NCI-H1105 (cell line): ENCODE measurements around the gene EML6.

Experiments
- DNase-seq: peaks from one replicate; lab custom pipeline; 2025; lab: John Stamatoyannopoulos, UW

EML6 gene

GRCh38 chr2:55000341-55000740 lies 276.9 kb downstream of the EML6 start:
- no peak for DNase-seq

- no peak for DNase-seq
Observed at GRCh38 chr2:55001716-55002115, 278.3 kb downstream of the EML6 start.

GRCh38 chr2:55003706-55004639 lies 280.5 kb downstream of the EML6 start:
- no peak for DNase-seq

- DNase-seq, result no peak
Observed at GRCh38 chr2:55006306-55006705, 282.8 kb downstream of the EML6 start.

GRCh38 chr2:55009277-55010060 lies 286.0 kb downstream of the EML6 start:
- DNase-seq, result no peak

- DNase-seq, result no peak
Observed at GRCh38 chr2:55010149-55010591, 286.7 kb downstream of the EML6 start.

- no peak for DNase-seq
Observed at GRCh38 chr2:55010915-55011314, 287.5 kb downstream of the EML6 start.

- no peak for DNase-seq
Observed at GRCh38 chr2:55011831-55012671, 288.6 kb downstream of the EML6 start.

- no peak for DNase-seq
Observed at GRCh38 chr2:55012672-55013484, 289.4 kb downstream of the EML6 start.

GRCh38 chr2:55013936-55014335 lies 290.5 kb downstream of the EML6 start:
- DNase-seq, result no peak

GRCh38 chr2:55014962-55015939 lies 291.8 kb downstream of the EML6 start:
- peak; percentile 12 for DNase-seq

GRCh38 chr2:55017428-55017827 lies 294.0 kb downstream of the EML6 start:
- DNase-seq, result no peak

- no peak for DNase-seq
Observed at GRCh38 chr2:55017880-55018279, 294.4 kb downstream of the EML6 start.

- no peak for DNase-seq
Observed at GRCh38 chr2:55018619-55019018, 295.2 kb downstream of the EML6 start.

- DNase-seq, result no peak
Observed at GRCh38 chr2:55019526-55020258, 296.2 kb downstream of the EML6 start.
